IPS-18a (cell line): ENCODE results near the gene PTPRN2.

Experiments used
- H3K27ac ChIP-seq: one replicate; pipeline ENCODE4 v1.5.1; 2013; ENCODE audit warnings: low read length
- H3K27me3 ChIP-seq: one replicate; pipeline ENCODE4 v1.6.1; 2013; ENCODE audit warnings: mild to moderate bottlenecking, low read length; ENCODE audit not compliant: control insufficient read depth, insufficient read depth
- H3K36me3 ChIP-seq: one replicate; pipeline ENCODE4 v1.6.1; 2013; ENCODE audit warnings: low read depth, low read length; ENCODE audit not compliant: control insufficient read depth
- H3K4me1 ChIP-seq: one replicate; pipeline ENCODE4 v1.6.1; 2013; ENCODE audit warnings: low read depth, low read length; ENCODE audit not compliant: control insufficient read depth
- H3K4me3 ChIP-seq: one replicate; pipeline ENCODE4 v1.5.1; 2013; ENCODE audit warnings: low read length
- H3K9ac ChIP-seq: one replicate; pipeline ENCODE4 v1.6.1; 2013; ENCODE audit warnings: mild to moderate bottlenecking, low read length, moderate library complexity
- H3K9me3 ChIP-seq: one replicate; pipeline ENCODE4 v1.6.1; 2013; ENCODE audit warnings: low read depth, low read length; ENCODE audit not compliant: control insufficient read depth

The PTPRN2 gene

GRCh38 chr7:158111906-158112570 is 475.6 kb downstream of the PTPRN2 start:
- Histone ChIP-seq H3K27ac (no peak overlapping the region), H3K4me3 (no peak overlapping the region), H3K9me3 (peaks cover 6% of the 10 kb centered on the region), H3K4me1 (no peaks in the 10 kb centered on the region), H3K27me3 (no peaks in the 10 kb centered on the region), H3K36me3 (no peaks in the 10 kb centered on the region), H3K9ac (no peak overlapping the region)

GRCh38 chr7:158111049-158111751 is 476.4 kb downstream of the PTPRN2 start:
- no peak overlapping the region for H3K4me3 ChIP-seq
- no peaks in the 10 kb centered on the region for H3K27me3 ChIP-seq
- no peak overlapping the region for H3K27ac ChIP-seq
- no peak overlapping the region for H3K9ac ChIP-seq
- no peaks in the 10 kb centered on the region for H3K9me3 ChIP-seq
- no peaks in the 10 kb centered on the region for H3K36me3 ChIP-seq
- no peaks in the 10 kb centered on the region for H3K4me1 ChIP-seq

- Histone ChIP-seq H3K27me3 (no peaks in the 10 kb centered on the region), H3K9me3 (no peaks in the 10 kb centered on the region), H3K4me3 (no peak overlapping the region)
Measured at GRCh38 chr7:158110661-158111048, 477.0 kb downstream of the PTPRN2 start.

GRCh38 chr7:158110034-158110590 is 477.5 kb downstream of the PTPRN2 start:
- Histone ChIP-seq H3K4me1 (no peaks in the 10 kb centered on the region), H3K4me3 (no peak overlapping the region), H3K9ac (no peak overlapping the region), H3K27ac (no peak overlapping the region), H3K36me3 (no peaks in the 10 kb centered on the region), H3K27me3 (no peaks in the 10 kb centered on the region), H3K9me3 (no peaks in the 10 kb centered on the region)

More at GRCh38 chr7:158110661-158111048, 477.0 kb downstream of the PTPRN2 start:
- Histone ChIP-seq H3K9ac (no peak overlapping the region), H3K36me3 (no peaks in the 10 kb centered on the region), H3K27ac (no peak overlapping the region), H3K4me1 (no peaks in the 10 kb centered on the region)

GRCh38 chr7:158109364-158110033 is 478.1 kb downstream of the PTPRN2 start:
- Histone ChIP-seq H3K27me3 (no peaks in the 10 kb centered on the region), H3K9me3 (no peaks in the 10 kb centered on the region), H3K9ac (no peak overlapping the region), H3K27ac (no peak overlapping the region), H3K4me1 (no peaks in the 10 kb centered on the region), H3K4me3 (no peak overlapping the region), H3K36me3 (no peaks in the 10 kb centered on the region)

GRCh38 chr7:158108646-158109293 is 478.9 kb downstream of the PTPRN2 start:
- Histone ChIP-seq H3K4me3 (no peak overlapping the region), H3K27ac (no peak overlapping the region), H3K27me3 (no peaks in the 10 kb centered on the region), H3K36me3 (no peaks in the 10 kb centered on the region), H3K4me1 (no peaks in the 10 kb centered on the region), H3K9me3 (no peaks in the 10 kb centered on the region), H3K9ac (no peak overlapping the region)

GRCh38 chr7:158107806-158108205 is 479.8 kb downstream of the PTPRN2 start:
- Histone ChIP-seq H3K27me3 (no peaks in the 10 kb centered on the region), H3K4me1 (no peaks in the 10 kb centered on the region), H3K9ac (no peak overlapping the region), H3K36me3 (no peaks in the 10 kb centered on the region), H3K4me3 (no peak overlapping the region), H3K9me3 (no peaks in the 10 kb centered on the region), H3K27ac (no peak overlapping the region)

- H3K4me3 ChIP-seq = no peak overlapping the region
- no peaks in the 10 kb centered on the region for H3K36me3 ChIP-seq
- H3K4me1 ChIP-seq = no peaks in the 10 kb centered on the region
- H3K27me3 ChIP-seq = no peaks in the 10 kb centered on the region
- H3K27ac ChIP-seq = no peak overlapping the region
- no peak overlapping the region for H3K9ac ChIP-seq
- no peaks in the 10 kb centered on the region for H3K9me3 ChIP-seq
Measured at GRCh38 chr7:158106272-158106671, 481.4 kb downstream of the PTPRN2 start.

GRCh38 chr7:158103378-158103777 is 484.2 kb downstream of the PTPRN2 start:
- no peaks in the 10 kb centered on the region for H3K36me3 ChIP-seq
- H3K9ac ChIP-seq = no peak overlapping the region
- no peak overlapping the region for H3K27ac ChIP-seq
- H3K4me3 ChIP-seq = no peak overlapping the region
- H3K27me3 ChIP-seq = no peaks in the 10 kb centered on the region
- H3K9me3 ChIP-seq = no peaks in the 10 kb centered on the region
- no peaks in the 10 kb centered on the region for H3K4me1 ChIP-seq

- H3K27me3 ChIP-seq = no peaks in the 10 kb centered on the region
- no peak overlapping the region for H3K27ac ChIP-seq
- no peak overlapping the region for H3K4me3 ChIP-seq
- H3K9ac ChIP-seq = no peak overlapping the region
- H3K4me1 ChIP-seq = no peaks in the 10 kb centered on the region
- no peaks in the 10 kb centered on the region for H3K9me3 ChIP-seq
- H3K36me3 ChIP-seq = no peaks in the 10 kb centered on the region
Measured at GRCh38 chr7:158102897-158103296, 484.7 kb downstream of the PTPRN2 start.

- Histone ChIP-seq H3K9me3 (no peaks in the 10 kb centered on the region), H3K27ac (no peak overlapping the region), H3K4me1 (peaks cover 3% of the 10 kb centered on the region), H3K4me3 (no peak overlapping the region), H3K27me3 (no peaks in the 10 kb centered on the region), H3K36me3 (no peaks in the 10 kb centered on the region), H3K9ac (no peak overlapping the region)
Measured at GRCh38 chr7:158101821-158102450, 485.7 kb downstream of the PTPRN2 start.
